VCaP (cell line): ENCODE measurements around the gene SLC15A5.
A peak's percentile ranks its signal among the peaks of the same experiment; 100 is the strongest.

Experiments used
- H3K27ac ChIP-seq: fragments of 450-650 bp; 2 replicates; pipeline ENCODE4 v1.5.1; 2017
- CTCF ChIP-seq: fragments of 450-650 bp; conservative IDR thresholded peaks from 2 replicates; pipeline ENCODE4 v1.5.1; 2017; ENCODE audit warnings: mild to moderate bottlenecking, moderate library complexity

Gene SLC15A5

GRCh38 chr12:16184681-16185080 is 92.8 kb downstream of the SLC15A5 start:
- H3K27ac ChIP-seq = no peak overlapping the region
- no peak for TF ChIP-seq CTCF

- no peak overlapping the region for H3K27ac ChIP-seq
- TF ChIP-seq CTCF = no peak
Measured at GRCh38 chr12:16183541-16183940, 93.9 kb downstream of the SLC15A5 start.

GRCh38 chr12:16175840-16176239 is 101.6 kb downstream of the SLC15A5 start:
- no peak for TF ChIP-seq CTCF

GRCh38 chr12:16174282-16174681 is 103.2 kb downstream of the SLC15A5 start:
- H3K27ac ChIP-seq = no peak overlapping the region
- no peak for TF ChIP-seq CTCF

More at GRCh38 chr12:16175840-16176239, 101.6 kb downstream of the SLC15A5 start:
- peak overlapping the region; percentile 42 for H3K27ac ChIP-seq

GRCh38 chr12:16171348-16171747 is 106.1 kb downstream of the SLC15A5 start:
- no peak overlapping the region for H3K27ac ChIP-seq
- no peak for TF ChIP-seq CTCF

GRCh38 chr12:16168078-16168477 is 109.4 kb downstream of the SLC15A5 start:
- H3K27ac ChIP-seq = no peak overlapping the region
- no peak for TF ChIP-seq CTCF

GRCh38 chr12:16166563-16167470 is 110.7 kb downstream of the SLC15A5 start:
- TF ChIP-seq CTCF = no peak
- no peak overlapping the region for H3K27ac ChIP-seq
